Raji (cell line): ENCODE data around the gene CTSF.

Experiments
- POLR2A ChIP-seq: IDR thresholded peaks from 2 replicates; pipeline ENCODE4 v1.6.1; 2011; ENCODE audit warnings: low read depth, low read length, control low read depth; ENCODE audit not compliant: insufficient read depth

The CTSF gene

DNA sequence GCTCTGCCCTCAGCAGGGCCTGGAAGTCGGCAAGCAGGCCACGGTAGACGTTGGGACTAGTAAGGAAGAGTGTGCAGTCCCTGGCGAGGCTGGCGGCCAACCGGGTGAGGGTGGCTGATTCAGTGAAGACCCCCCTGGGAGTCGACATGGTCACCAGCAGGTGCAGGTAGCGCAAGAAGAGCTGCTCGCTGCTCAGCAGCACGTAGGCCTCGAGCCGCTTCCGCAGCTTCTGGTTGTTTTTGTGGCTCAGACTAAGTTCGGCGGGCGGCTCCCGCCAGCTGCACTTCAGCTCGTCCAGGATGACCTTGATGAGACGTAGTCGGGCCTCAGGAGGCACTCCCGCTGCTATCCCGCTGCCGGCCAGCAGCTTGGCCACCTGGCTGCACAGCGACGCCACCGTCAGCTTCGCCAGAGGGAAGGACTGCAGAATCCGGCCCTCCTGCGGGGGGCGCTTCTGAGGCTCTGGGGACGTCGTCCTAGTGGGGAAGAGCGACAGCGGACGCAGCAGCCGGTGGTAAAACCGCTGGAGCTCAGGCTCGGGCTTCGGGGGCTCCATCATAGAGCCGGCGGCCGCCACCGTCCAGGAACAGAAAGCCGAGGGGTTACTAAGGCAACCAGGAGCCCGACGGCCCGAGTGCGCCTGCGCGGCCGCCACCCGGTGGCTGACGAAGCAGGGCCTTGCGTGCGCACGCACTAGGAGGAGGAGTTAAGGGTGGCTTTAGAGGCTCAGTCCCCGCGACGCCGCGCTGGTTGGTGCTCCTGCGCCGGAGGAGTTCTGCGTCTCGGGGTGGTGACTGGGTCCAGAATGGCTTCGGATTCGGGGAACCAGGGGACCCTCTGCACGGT is 24.3 kb upstream of the CTSF start, which contains the start of the genes CCDC87 and CCS:
Gene CCDC87 (minus strand): TSS at position 607 of the 846 bp plus-strand sequence. CDS start 48 bp downstream, at position 559.
Gene CCS (plus strand): TSS at position 729 of the 846 bp plus-strand sequence. CDS start 77 bp downstream, at position 806.
- TF ChIP-seq POLR2A = peak; percentile 99

DNA sequence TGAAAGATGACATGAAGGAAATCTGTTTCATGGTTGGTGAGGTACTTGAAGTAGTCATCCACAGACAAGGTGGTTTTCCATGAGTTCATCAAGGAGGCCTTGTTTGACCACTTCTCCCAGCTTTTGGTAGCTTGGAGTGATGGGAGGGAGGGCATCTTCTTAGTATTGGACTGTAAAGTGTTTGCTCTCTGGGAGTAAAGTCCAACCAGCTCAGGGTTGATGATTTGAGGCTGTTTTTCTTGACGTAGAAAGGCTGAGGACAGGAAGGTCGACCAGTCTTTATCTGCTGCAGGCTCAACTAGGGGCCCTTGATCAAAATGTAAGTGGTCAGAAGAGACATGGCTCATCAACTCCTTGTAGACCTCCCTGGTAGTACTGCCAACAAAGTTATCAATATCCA is 22.8 kb upstream of the CTSF start:
- TF ChIP-seq POLR2A = no peak

GRCh38 chr11:66589996-66590675 is 21.7 kb upstream of the CTSF start:
- TF ChIP-seq POLR2A = no peak

DNA sequence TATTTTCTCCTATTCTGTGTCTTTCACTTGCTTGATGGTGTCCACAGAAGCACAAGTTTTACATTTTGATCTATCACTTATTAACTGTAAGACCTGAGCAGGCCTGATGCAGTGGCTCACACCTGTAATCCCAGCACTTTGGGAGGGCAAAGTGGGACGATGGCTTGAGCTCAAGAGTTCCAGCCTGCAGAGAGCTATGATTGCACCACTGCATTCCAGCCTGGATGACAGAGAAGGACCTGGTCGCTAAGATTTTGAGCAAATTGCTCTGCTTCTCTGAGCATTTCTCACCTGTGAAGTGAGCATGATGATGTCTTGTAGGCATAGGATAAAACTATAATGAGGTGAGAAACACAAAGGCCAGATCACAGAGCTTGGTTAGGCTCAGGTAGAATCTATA is 17.7 kb upstream of the CTSF start:
- TF ChIP-seq POLR2A = no peak

- TF ChIP-seq POLR2A = no peak
Observed at GRCh38 chr11:66581261-66581660, 12.9 kb upstream of the CTSF start.

GRCh38 chr11:66580803-66581202 is 12.4 kb upstream of the CTSF start:
- TF ChIP-seq POLR2A = no peak

- TF ChIP-seq POLR2A = no peak
Observed at GRCh38 chr11:66579017-66579606, 10.7 kb upstream of the CTSF start.

DNA sequence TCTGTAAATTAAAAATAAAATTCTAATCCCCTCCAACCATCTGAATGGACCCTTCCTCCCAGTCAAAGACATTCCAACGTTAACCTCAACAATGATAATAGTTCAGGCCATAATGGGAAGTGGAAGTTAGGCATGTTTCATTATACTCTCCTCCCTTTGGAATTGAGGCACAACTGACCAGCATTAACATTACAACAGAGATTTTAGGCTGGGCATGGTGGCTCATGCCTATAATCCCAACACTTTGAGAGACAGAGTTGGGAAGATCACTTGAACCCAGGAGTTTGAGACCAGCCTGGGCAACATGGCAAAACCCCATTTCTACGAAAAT is 2.4 kb upstream of the CTSF start:
- TF ChIP-seq POLR2A = no peak

DNA sequence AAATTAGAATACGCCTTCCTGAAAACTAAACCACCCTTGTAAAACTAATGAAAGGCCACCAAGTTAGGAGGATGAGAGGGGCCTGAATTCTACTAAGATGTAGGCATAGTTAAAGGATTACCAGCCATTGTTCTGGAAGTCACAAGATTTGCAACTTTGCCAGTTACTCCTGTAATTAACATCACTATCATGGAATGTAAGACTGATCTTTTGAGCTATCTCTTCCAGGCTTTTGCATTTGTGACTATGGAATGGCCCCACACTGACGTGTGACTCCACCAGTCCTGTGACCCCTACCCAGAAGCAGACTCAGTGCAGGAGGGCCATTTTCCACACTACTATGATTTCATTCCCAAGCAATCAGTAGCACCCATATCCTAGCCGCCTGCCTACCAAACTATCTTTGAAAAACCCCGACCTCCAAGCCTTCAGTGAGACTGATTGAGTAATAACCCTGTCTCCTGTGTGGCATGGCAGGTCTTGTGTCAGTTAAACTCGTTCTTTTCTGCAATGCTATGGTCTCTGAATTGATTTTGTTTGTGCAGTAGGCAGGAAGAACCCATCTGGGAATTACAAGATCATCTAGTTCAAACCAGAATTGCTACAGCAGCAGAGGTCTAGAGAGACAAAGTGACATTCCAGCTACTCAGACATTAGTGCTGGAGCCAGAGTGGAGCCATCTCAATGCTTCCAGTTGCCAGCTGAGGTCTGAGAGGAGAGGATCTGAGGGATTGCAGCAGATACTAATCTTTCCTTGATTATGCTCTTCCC is 1.9 kb upstream of the CTSF start:
- TF ChIP-seq POLR2A = no peak

GRCh38 chr11:66569076-66569475 is 670 bp upstream of the CTSF start:
- TF ChIP-seq POLR2A = no peak

GRCh38 chr11:66567787-66568123 is 651 bp downstream of the CTSF start:
- no peak for TF ChIP-seq POLR2A

DNA sequence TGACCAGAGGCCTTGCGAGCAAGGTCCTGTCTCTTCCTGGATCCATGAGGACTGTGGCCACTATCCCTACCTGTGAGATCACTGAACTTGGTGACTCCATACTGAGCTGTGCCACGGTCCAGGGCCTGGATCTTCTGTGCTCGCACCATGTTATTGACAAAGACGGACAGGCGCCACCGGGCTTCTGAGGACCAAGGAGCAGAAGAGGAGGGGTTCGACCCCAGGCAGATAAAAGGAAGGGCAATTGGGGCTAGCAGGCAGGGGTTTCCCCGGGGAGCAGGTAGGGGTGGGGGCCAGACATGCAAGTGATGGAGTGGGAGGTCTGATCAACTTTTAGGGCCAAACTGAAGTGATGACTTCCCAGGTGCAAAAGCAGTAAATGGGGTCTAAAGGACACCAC is 2.2 kb downstream of the CTSF start:
- no peak for TF ChIP-seq POLR2A

DNA sequence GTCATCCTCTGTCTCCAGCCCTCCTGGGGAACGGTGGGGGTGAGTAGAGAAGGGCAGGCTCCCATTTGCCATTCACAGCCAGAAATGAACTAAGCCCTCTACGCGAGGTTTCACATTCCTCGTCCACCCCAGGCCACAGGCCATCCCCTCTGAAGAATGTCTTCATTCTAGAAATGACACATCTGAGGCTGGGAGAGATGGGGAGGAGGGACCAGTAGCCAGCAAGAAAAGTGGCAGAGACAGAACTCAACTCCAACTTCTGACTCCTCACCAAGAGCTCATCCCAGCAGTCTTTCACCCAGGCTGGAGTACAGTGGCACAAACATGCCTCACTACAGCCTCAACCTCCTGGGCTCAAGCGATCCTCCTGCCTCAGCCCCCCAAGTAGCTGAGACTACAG is 3.4 kb downstream of the CTSF start:
- no peak for TF ChIP-seq POLR2A

DNA sequence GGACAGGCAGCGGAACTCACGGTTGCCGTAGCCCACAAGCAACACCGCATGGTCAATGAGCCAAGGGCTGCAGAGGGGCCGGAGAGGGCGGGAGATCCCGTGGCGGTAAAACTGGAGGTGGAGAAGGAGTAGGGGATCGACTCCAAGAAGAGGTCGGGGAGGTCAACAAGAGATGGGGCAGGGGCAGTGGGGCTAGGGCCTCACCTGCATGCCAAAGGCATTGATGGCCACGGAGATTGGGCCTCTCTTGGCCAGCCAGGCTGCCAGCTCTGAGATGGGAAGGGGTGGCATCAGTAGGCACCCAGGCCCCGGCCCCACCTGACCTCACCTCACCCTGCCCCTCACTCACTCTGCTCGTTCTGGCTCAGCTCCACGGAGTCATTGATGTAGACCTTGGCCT is 3.9 kb downstream of the CTSF start:
- no peak for TF ChIP-seq POLR2A

- no peak for TF ChIP-seq POLR2A
Observed at GRCh38 chr11:66563832-66564231, 4.6 kb downstream of the CTSF start.

DNA sequence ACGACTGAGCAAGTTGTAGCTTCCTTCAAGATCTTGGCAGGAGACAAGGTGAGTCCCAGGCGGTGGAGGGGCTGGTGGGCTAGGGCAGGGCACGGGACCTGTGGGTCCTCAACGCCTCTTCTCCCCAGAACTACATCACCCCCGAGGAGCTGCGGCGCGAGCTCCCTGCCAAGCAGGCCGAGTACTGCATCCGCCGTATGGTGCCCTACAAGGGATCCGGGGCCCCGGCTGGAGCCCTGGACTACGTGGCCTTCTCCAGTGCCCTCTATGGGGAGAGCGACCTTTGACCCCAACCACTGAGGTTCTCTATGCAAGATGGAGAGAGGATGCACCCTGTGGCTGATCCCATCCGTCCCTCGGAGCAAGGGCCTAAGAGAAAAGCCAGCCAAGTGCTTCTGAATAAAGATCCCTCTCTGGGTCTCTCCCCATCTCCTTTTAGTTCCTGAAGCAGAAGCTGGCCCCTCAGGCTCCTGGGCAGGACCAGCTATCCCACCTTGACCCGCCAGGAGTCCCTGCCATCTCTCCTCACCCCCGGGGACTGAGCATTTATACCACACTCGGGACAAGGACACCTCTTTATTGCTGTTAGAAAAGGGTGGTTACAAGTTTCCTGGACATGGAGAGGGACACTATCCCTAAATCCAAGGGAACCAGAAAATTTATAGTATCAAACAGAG is 5.4 kb downstream of the CTSF start:
- no peak for TF ChIP-seq POLR2A

GRCh38 chr11:66562275-66562674 is 6.1 kb downstream of the CTSF start:
- no peak for TF ChIP-seq POLR2A
